Astrocyte of the spinal cord (primary cell): ENCODE data around the gene IGF2.

Experiments
- DNase-seq: peaks from one replicate; pipeline ENCODE4 v3.0.0; 2011; ENCODE audit warnings: low read depth, low spot score
- H3K4me3 ChIP-seq: 2 replicates; pipeline ENCODE4 v1.5.1; 2011; ENCODE audit warnings: low read depth, mild to moderate bottlenecking, low read length, moderate library complexity
- in situ Hi-C: cut with HindIII; loops from 2 replicates; pipeline ENCODE4 v1.10.0; 2017; ENCODE audit warnings: low sequenced_read_pairs
- TF ChIP-seq, protein P1 (sequence below): IDR thresholded peaks from 2 replicates; pipeline ENCODE4 v1.5.1; 2012; ENCODE audit warnings: low read depth, mild to moderate bottlenecking, low read length, inconsistent platforms

Gene IGF2

DNA sequence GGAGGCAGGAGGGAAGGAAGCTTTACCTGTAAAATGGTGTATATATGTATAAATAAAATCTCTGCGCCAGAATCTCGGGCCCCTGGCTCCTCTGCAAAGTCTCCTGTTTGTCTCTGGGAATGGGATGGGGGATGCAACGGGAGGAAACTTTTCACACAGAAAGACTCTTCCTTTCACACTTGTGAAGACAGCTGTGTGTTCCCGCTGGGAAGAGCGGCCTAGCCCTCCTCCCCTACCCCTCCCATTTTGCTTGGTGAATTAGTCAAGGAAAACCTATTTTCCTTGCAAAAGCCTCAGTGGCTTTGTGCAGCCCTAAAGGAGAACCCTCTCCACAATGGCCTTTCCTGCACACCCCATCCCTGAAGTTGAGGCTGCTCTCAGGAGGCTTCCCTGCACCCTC lies 9.4 kb upstream of the IGF2 start:
- in situ Hi-C loops: no loop called here
- no peak for DNase-seq
- TF ChIP-seq, protein P1, sequence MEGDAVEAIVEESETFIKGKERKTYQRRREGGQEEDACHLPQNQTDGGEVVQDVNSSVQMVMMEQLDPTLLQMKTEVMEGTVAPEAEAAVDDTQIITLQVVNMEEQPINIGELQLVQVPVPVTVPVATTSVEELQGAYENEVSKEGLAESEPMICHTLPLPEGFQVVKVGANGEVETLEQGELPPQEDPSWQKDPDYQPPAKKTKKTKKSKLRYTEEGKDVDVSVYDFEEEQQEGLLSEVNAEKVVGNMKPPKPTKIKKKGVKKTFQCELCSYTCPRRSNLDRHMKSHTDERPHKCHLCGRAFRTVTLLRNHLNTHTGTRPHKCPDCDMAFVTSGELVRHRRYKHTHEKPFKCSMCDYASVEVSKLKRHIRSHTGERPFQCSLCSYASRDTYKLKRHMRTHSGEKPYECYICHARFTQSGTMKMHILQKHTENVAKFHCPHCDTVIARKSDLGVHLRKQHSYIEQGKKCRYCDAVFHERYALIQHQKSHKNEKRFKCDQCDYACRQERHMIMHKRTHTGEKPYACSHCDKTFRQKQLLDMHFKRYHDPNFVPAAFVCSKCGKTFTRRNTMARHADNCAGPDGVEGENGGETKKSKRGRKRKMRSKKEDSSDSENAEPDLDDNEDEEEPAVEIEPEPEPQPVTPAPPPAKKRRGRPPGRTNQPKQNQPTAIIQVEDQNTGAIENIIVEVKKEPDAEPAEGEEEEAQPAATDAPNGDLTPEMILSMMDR: no peak
- H3K4me3 ChIP-seq: no peak overlapping the region

DNA sequence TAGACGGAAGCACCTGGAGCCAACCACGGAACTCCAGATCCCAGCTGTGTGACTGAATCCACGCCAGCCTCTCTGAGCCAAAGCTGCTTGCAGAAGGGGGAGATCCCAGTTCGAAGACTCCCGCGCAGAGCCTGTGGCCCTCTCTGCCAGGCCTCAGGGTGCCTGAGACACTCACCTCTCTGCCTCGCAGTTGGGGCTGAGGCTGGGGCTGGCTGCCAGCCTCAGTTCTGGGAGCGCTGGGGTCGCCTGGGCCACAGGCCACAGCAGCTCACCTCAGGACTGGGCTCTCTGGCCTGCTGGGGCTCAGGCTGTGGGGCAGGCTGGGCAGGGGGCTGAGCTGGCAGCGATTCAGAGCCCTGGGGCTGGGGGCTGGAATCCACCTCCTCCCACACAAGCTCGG lies 8.2 kb upstream of the IGF2 start:
- in situ Hi-C loops: no loop called here
- TF ChIP-seq, protein P1: no peak
- DNase-seq: no peak
- no peak overlapping the region for H3K4me3 ChIP-seq

- TF ChIP-seq, protein P1: no peak
- no peak for DNase-seq
- no peak overlapping the region for H3K4me3 ChIP-seq
- in situ Hi-C loops: no loop called here
Observed at GRCh38 chr11:2146051-2146450, 6.9 kb upstream of the IGF2 start.

DNA sequence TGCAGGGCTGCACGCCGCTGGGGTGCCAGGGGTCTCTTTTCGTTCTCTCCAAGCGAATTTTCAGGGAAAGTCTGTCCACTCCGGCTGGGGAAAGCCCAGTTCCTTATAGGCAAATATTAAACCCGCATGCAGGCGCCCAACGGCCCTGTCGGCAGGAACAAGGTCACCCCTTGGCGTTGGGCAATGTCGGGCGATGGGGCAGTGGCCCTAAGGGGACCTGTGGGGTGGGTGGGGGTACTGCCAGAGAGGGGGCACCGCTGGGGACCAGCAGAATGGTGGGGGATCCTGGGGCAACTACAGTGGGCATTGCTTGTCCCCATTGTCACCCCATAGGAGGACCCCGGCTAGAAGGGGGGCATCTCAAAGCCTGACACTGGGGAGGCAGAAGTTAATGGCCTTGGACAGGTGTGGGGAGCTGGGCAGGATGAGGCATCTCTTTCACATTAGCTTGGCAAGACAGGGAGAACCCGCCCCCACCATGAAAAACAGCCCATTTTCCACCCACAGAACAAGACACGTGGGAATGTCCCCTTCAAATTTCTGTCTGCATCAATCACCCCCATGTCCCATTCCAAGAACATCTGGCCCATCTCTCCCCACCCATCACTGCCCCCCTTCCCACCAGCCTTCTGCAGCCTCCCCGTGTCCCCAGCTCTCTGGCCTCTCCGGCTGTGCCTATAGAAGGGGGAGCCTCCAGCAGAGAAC lies 5.5 kb upstream of the IGF2 start:
- H3K4me3 ChIP-seq: no peak overlapping the region
- DNase-seq: no peak
- in situ Hi-C loops: no loop called here
- TF ChIP-seq, protein P1: no peak

DNA sequence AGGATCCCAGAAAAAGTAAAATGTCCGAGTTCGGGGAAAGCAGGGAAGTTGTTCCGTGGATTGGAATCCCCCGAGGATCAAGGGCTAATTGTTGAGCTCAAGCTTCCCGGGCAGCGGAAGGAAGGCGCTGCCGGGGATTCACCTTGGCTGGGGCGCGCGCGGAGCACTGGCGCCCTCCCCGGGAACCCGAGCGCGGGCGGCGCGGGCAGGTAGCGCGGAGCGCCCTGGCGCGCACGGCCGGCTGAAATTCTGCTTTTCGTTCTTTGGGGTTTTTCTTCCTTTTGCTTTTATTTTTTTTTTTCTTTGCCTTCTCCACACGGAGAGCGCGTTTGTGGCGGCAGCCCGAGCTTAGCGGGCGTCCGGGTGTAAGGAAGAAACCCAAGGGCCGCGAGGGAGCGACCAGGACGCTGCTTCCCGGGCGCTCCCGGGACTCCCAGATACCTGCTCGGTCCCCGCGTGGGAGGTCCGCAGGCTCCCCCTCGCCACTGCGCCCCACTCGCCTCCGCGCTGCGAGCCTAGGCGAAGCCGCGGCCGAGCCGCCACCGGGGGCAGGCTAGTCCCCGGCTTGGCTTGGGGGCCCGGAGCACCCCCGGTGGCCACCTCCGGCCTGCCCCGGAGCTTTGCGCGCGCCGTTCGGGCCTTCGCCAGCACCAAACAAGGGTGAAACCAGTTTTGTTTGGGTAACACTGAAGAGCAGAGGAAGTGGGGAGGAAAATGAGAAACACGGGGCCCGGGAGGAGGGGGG lies 4.8 kb upstream of the IGF2 start:
- in situ Hi-C loops: no loop called here
- no peak overlapping the region for H3K4me3 ChIP-seq
- TF ChIP-seq, protein P1: peak; percentile 1

DNA sequence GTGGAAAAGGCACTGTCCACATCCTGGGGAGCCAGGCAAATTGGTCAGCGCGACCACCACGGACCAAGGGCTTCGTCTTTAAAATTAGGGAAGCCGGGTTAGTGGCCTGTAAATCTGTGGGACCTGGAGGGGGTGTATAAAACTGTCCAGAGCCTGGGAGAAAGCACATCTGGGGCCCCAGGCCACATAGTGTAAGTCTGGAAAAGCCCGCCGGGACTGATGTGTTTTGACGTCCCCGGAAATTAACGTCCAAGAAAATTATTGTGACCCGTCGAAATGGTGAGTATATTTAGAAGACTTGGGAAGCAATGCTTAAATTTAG lies 4.2 kb upstream of the IGF2 start:
- TF ChIP-seq, protein P1: no peak
- no peak overlapping the region for H3K4me3 ChIP-seq
- DNase-seq: no peak
- in situ Hi-C loops: no loop called here

More for the DNA sequence above, 4.8 kb upstream of the IGF2 start:
- no peak for DNase-seq
